Transverse colon (tissue), 3 donors: ENCODE results near the gene HLA-E.
"Not testable (repeated sequence)": the region's sequence is repeated elsewhere in the genome, so short reads cannot be mapped to it uniquely, and the experiment has no call there.

Experiments used
- CTCF ChIP-seq, 5 experiments: fragments of 200-600 bp in 3 of 5; fragments of 450-650 bp in 2 of 5; sonication (generic) in 3 of 5; IDR thresholded peaks; 1 replicate in 2 of 5; 2 replicates in 3 of 5; pipeline ENCODE4 v1.5.1; 2016 to 2017; ENCODE audit warnings: antibody characterized with exemption in 5 of 5, inconsistent platforms in 3 of 5, mild to moderate bottlenecking in 2 of 5, moderate library complexity in 1 of 5
- POLR2A ChIP-seq: fragments of 450-650 bp; IDR thresholded peaks from one replicate; pipeline ENCODE4 v1.6.1; 2016; ENCODE audit warnings: antibody characterized with exemption, mild to moderate bottlenecking, moderate library complexity

- TF ChIP-seq CTCF (IDR thresholded peaks at IDR 0.05); POLR2A: not testable (repeated sequence)
Observed at GRCh38 chr6:30495060-30495459, 5.8 kb downstream of the HLA-E start.
